GM23338 (cell line): Measurements from ENCODE around the gene PELI1. TPM values are rescaled to one million over a fixed set of nuclear protein-coding genes. Genes with fewer than 3 reads are reported as not detected.

Source experiments
- ATAC-seq: fragments of 200-7000 bp; cut with Tn5 transposase; 3 replicates; pipeline ENCODE4 v1.9.1; 2020
- DNase-seq: peaks from one replicate; pipeline ENCODE4 v3.0.0-alpha.2; 2015; ENCODE audit warnings: low spot score
- H2AFZ ChIP-seq: fragments of 200-600 bp; sonication (generic); 2 replicates; pipeline ENCODE4 v1.8.0; 2016; ENCODE audit warnings: antibody characterized with exemption, mild to moderate bottlenecking, moderate library complexity
- H3F3A ChIP-seq: fragments of 200-600 bp; sonication (generic); replicated peaks from 2 replicates; pipeline ENCODE4 v1.8.0; 2017; ENCODE audit warnings: antibody characterized with exemption, mixed run types, low read depth
- H3K27ac ChIP-seq: fragments of 200-600 bp; sonication (generic); 2 replicates; pipeline ENCODE4 v1.6.1; 2016; ENCODE audit warnings: low read depth
- H3K27me3 ChIP-seq: fragments of 200-600 bp; sonication (generic); 2 replicates; pipeline ENCODE4 v1.8.0; 2016; ENCODE audit warnings: mild to moderate bottlenecking, mixed run types, moderate library complexity; ENCODE audit not compliant: insufficient read depth
- H3K36me3 ChIP-seq: fragments of 200-600 bp; sonication (generic); 2 replicates; pipeline ENCODE4 v1.8.0; 2016; ENCODE audit warnings: mild to moderate bottlenecking; ENCODE audit not compliant: insufficient read depth
- H3K4me1 ChIP-seq: fragments of 200-600 bp; sonication (generic); 2 replicates; pipeline ENCODE4 v1.8.0; 2016; ENCODE audit warnings: mild to moderate bottlenecking, moderate library complexity; ENCODE audit not compliant: insufficient read depth
- H3K4me2 ChIP-seq: fragments of 200-600 bp; sonication (generic); 2 replicates; pipeline ENCODE4 v1.7.1; 2017; ENCODE audit warnings: mixed run types
- H3K4me3 ChIP-seq: fragments of 200-600 bp; sonication (generic); 2 replicates; pipeline ENCODE4 v1.6.1; 2016; ENCODE audit warnings: mixed run types
- H3K79me2 ChIP-seq: fragments of 200-600 bp; sonication (generic); replicated peaks from 2 replicates; pipeline ENCODE4 v1.8.0; 2017; ENCODE audit warnings: mild to moderate bottlenecking; ENCODE audit not compliant: insufficient read depth
- H3K9me2 ChIP-seq: fragments of 200-600 bp; sonication (generic); 2 replicates; pipeline ENCODE4 v1.8.0; 2017; ENCODE audit not compliant: insufficient read depth
- H4K20me1 ChIP-seq: fragments of 200-600 bp; sonication (generic); replicated peaks from 2 replicates; pipeline ENCODE4 v1.8.0; 2017; ENCODE audit warnings: mild to moderate bottlenecking; ENCODE audit not compliant: insufficient read depth
- H3K27ac Mint-ChIP-seq: 2 replicates; pipeline ENCODE4 v1.8.0; 2020; ENCODE audit warnings: inconsistent platforms, mild to moderate bottlenecking, moderate library complexity, mixed read lengths
- H3K27me3 Mint-ChIP-seq: 3 replicates; pipeline ENCODE4 v1.8.0; 2022; ENCODE audit warnings: low read depth, mild to moderate bottlenecking, moderate library complexity, mixed read lengths, inconsistent platforms; ENCODE audit not compliant: insufficient read depth, poor library complexity
- H3K36me3 Mint-ChIP-seq: 3 replicates; pipeline ENCODE4 v1.8.0; 2021; ENCODE audit warnings: low read depth, mild to moderate bottlenecking, inconsistent platforms, moderate library complexity, mixed read lengths
- H3K4me1 Mint-ChIP-seq: 3 replicates; pipeline ENCODE4 v1.8.0; 2020; ENCODE audit warnings: mild to moderate bottlenecking, inconsistent platforms, mixed read lengths
- H3K4me3 Mint-ChIP-seq: 3 replicates; pipeline ENCODE4 v1.8.0; 2021; ENCODE audit warnings: moderate library complexity, mild to moderate bottlenecking, inconsistent platforms, mixed read lengths
- H3K9me3 Mint-ChIP-seq: 3 replicates; pipeline ENCODE4 v1.8.0; 2020; ENCODE audit warnings: moderate library complexity, mild to moderate bottlenecking, inconsistent platforms, mixed read lengths
- CREB1 ChIP-seq: fragments of 250-450 bp; sonication (Bioruptor Pico); IDR thresholded peaks from 2 replicates; pipeline ENCODE4 v1.5.0; 2020; ENCODE audit warnings: low read depth, mild to moderate bottlenecking, moderate library complexity
- CTCF ChIP-seq, 2 experiments: fragments of 200-600 bp in 1 of 2; sonication (generic) in 1 of 2; conservative IDR thresholded peaks; 2 replicates each; pipeline versions ENCODE4 v1.5.1 to v1.6.1; 2016 to 2017; ENCODE audit warnings: antibody characterized with exemption in 2 of 2, low read depth in 2 of 2, mild to moderate bottlenecking in 2 of 2, moderate library complexity in 1 of 2
- JUNB ChIP-seq: IDR thresholded peaks from one replicate; pipeline ENCODE4 v1.6.1; 2016; ENCODE audit warnings: antibody characterized with exemption; ENCODE audit not compliant: unreplicated experiment
- NANOG ChIP-seq: IDR thresholded peaks from 2 replicates; pipeline ENCODE4 v1.6.1; 2016; ENCODE audit warnings: antibody characterized with exemption, borderline replicate concordance
- POLR2AphosphoS5 ChIP-seq: IDR thresholded peaks from 2 replicates; pipeline ENCODE4 v1.6.1; 2016; ENCODE audit warnings: antibody characterized with exemption, low read depth
- REST ChIP-seq: IDR thresholded peaks from one replicate; pipeline ENCODE4 v1.6.1; 2018; ENCODE audit warnings: antibody characterized with exemption; ENCODE audit not compliant: unreplicated experiment
- STAT1 ChIP-seq: IDR thresholded peaks from one replicate; pipeline ENCODE4 v1.6.1; 2016; ENCODE audit warnings: antibody characterized with exemption; ENCODE audit not compliant: unreplicated experiment
- ZNF114 ChIP-seq: fragments of 250-450 bp; sonication (Bioruptor Pico); IDR thresholded peaks from 2 replicates; pipeline ENCODE4 v1.5.0; 2020; ENCODE audit warnings: mild to moderate bottlenecking, moderate library complexity
- ZNF331 ChIP-seq: fragments of 250-450 bp; sonication (Bioruptor Pico); IDR thresholded peaks from 2 replicates; pipeline ENCODE4 v1.5.0; 2020; ENCODE audit warnings: low read depth, mild to moderate bottlenecking, moderate library complexity
- ZNF462 ChIP-seq: fragments of 250-450 bp; sonication (Bioruptor Pico); IDR thresholded peaks from 2 replicates; pipeline ENCODE4 v1.5.0; 2020; ENCODE audit warnings: mild to moderate bottlenecking, moderate library complexity
- polyA plus RNA-seq: library from polyadenylated mRNA; unstranded; fragments of >200 nt; fragmentation: Nextera tagmentation; extraction: Ambion mirVana; gene quantifications from 2 replicates; pipeline ENCODE4 v1.2.1, GENCODE V29; 2016
- total RNA-seq: library from RNA; depleted of rRNA; stranded (reverse); fragments of >200 nt; shearing (Covaris generic); gene quantifications from 2 replicates; pipeline ENCODE4 v1.2.3, GENCODE V29; 2014

The PELI1 gene
- total and polyA plus RNA-seq, 2 experiments from 2014 or later = 32.4 to 61.8 TPM

- TF ChIP-seq ZNF462 = no peak
Observed at GRCh38 chr2:64145119-64145518, 899 bp upstream of the PELI1 start (continued).

GRCh38 chr2:64143169-64144056 lies 807 bp downstream of the PELI1 start:
- H3K4me1 ChIP-seq = peaks cover 33% of the 10 kb centered on the region
- DNase-seq = peak; percentile 75
- no peaks in the 10 kb centered on the region for H3K36me3 ChIP-seq
- peak overlapping the region; percentile 82 for H3K4me3 ChIP-seq
- H3K79me2 ChIP-seq = peaks cover 52% of the 10 kb centered on the region
- peak overlapping the region; percentile 92 for H3K27ac Mint-ChIP-seq
- ATAC-seq = peak; percentile 34
- H3K9me2 ChIP-seq = no peaks in the 10 kb centered on the region
- H3K4me1 Mint-ChIP-seq = peaks cover 36% of the 10 kb centered on the region
- H3K27me3 ChIP-seq = no peaks in the 10 kb centered on the region
- peak overlapping the region; percentile 91 for H3K4me2 ChIP-seq
- peak overlapping the region; percentile 93 for H3K4me3 Mint-ChIP-seq
- H4K20me1 ChIP-seq = peaks cover 2% of the 10 kb centered on the region; the same call in 1 of the 2 replicates
- H3K9me3 Mint-ChIP-seq = no peaks in the 10 kb centered on the region
- H2AFZ ChIP-seq = no peak overlapping the region
- H3K36me3 Mint-ChIP-seq = peaks cover 16% of the 10 kb centered on the region; the same call in 2 of the 3 replicates
- 0 out of 2 replicates have a peak overlapping the region, but pooled peaks have one; percentile 62 for H3K27ac ChIP-seq
- no peaks in the 10 kb centered on the region for H3F3A ChIP-seq
- H3K27me3 Mint-ChIP-seq = peaks cover 3% of the 10 kb centered on the region
- no peak for TF ChIP-seq NANOG
- no peak for TF ChIP-seq CREB1 (CRISPR knock-in tag)
- no peak for TF ChIP-seq STAT1
- TF ChIP-seq CTCF (conservative IDR thresholded peaks at IDR 0.05; ENCODE audit: low read depth in 2 of 2) = no peak
- TF ChIP-seq REST = no peak
- no peak for TF ChIP-seq JUNB
- no peak for TF ChIP-seq ZNF331 (CRISPR knock-in tag)
- no peak for TF ChIP-seq ZNF114 (CRISPR knock-in tag)
- TF ChIP-seq POLR2AphosphoS5 = no peak
